ENCODE measurements around the gene ZNF765. TPM values are rescaled to one million over a fixed set of nuclear protein-coding genes. Genes with fewer than 3 reads are reported as not detected.
"Not testable (repeated sequence)": the region's sequence is repeated elsewhere in the genome, so short reads cannot be mapped to it uniquely, and the experiment has no call there.

ZNF765 gene
- 16.7 TPM for total RNA-seq

DNA sequence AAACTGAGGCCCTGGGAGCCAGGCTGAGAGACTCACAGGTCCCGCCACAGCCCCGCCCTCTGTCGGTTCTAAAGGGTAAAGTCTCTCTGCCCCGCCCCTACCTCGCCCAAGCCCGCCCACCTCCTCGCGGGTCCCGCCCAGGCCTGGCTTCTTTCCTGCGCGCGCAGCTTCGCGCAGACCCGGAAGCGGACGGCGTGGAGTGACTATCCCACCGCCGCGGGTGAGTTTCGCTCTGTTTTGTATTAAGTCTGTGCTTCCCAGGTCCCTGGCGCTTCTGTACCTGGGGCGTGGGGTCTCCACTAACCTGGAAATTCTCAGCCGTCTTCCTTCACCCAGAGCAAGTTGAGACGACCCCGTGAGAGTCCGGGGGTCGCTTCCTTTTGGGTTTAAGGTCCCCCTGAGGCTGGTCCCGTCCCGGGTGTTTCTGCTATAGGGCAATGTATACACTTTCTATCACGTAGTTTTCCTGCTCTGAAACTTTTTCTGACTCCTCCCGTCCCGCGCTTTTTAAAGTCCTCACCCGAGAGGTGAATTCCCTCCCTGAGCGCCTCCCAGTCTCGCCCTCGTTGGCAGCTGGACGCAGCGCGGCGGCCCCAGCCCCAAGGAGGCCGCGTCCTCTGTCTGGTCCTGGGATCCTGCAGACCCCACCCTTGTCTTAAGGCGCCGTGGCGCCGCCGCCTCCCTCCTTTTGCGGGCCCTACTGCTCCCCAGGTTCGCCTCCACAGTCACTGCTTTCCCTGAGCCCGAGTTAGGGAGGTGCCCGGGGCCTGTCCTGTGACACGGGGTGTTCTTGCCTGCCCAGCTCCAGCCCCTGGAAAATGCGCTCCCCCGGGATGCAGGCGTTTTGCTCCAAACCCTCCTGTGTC, at the start of gene ZNF765:
Gene ZNF765 (plus strand): TSS at position 176 of the 866 bp plus-strand sequence. CDS start 2,867 bp downstream, outside the sequence.
- H3K4me3 ChIP-seq (ENCODE audit: low read length), result peak within 1 kb of the TSS; percentile 94
- H3K4me1 ChIP-seq (ENCODE audit: insufficient read depth, low read length), result peaks cover 19% of the 10 kb centered on the region
- H3K27me3 ChIP-seq (ENCODE audit: insufficient read depth, low read length), result no peaks in the 10 kb centered on the region
- H3K9me3 ChIP-seq (ENCODE audit: low read depth, low read length), result no peaks in the 10 kb centered on the region

GRCh38 chr19:53355739-53356138, 39.2 kb upstream of the ZNF765 start:
- H3K4me3 ChIP-seq (ENCODE audit: low read length), result no peak overlapping the region
- no peaks in the 10 kb centered on the region for H3K4me1 ChIP-seq (ENCODE audit: insufficient read depth, low read length)
- peaks cover 69% of the 10 kb centered on the region for H3K9me3 ChIP-seq (ENCODE audit: low read depth, low read length)
- no peaks in the 10 kb centered on the region for H3K27me3 ChIP-seq (ENCODE audit: insufficient read depth, low read length)

GRCh38 chr19:53357821-53358581, 36.9 kb upstream of the ZNF765 start:
- H3K4me1 ChIP-seq (ENCODE audit: insufficient read depth, low read length), result no peaks in the 10 kb centered on the region
- H3K9me3 ChIP-seq (ENCODE audit: low read depth, low read length), result peaks cover 46% of the 10 kb centered on the region
- H3K4me3 ChIP-seq (ENCODE audit: low read length), result no peak overlapping the region
- H3K27me3 ChIP-seq (ENCODE audit: insufficient read depth, low read length), result no peaks in the 10 kb centered on the region

DNA sequence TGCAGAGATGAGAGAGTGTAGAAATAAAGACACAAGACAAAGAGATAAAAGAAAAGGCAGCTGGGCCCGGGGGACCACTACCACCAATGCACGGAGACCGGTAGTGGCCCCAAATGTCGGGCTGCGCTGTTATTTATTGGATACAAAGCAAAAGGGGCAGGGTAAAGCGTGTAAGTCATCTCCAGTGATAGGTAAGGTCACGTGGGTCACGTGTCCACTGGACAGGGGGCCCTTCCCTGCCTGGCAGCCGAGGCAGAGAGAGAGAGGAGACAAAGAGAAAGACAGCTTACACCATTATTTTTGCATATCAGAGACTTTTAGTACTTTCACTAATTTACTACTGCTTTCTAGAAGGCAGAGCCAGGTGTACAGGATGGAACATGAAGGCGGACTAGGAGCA, 34.9 kb upstream of the ZNF765 start:
- H3K4me3 ChIP-seq (ENCODE audit: low read length); H3K27me3 ChIP-seq (ENCODE audit: insufficient read depth, low read length); H3K4me1 ChIP-seq (ENCODE audit: insufficient read depth, low read length): not testable (repeated sequence)
- peaks cover 26% of the 10 kb centered on the region for H3K9me3 ChIP-seq (ENCODE audit: low read depth, low read length)

DNA sequence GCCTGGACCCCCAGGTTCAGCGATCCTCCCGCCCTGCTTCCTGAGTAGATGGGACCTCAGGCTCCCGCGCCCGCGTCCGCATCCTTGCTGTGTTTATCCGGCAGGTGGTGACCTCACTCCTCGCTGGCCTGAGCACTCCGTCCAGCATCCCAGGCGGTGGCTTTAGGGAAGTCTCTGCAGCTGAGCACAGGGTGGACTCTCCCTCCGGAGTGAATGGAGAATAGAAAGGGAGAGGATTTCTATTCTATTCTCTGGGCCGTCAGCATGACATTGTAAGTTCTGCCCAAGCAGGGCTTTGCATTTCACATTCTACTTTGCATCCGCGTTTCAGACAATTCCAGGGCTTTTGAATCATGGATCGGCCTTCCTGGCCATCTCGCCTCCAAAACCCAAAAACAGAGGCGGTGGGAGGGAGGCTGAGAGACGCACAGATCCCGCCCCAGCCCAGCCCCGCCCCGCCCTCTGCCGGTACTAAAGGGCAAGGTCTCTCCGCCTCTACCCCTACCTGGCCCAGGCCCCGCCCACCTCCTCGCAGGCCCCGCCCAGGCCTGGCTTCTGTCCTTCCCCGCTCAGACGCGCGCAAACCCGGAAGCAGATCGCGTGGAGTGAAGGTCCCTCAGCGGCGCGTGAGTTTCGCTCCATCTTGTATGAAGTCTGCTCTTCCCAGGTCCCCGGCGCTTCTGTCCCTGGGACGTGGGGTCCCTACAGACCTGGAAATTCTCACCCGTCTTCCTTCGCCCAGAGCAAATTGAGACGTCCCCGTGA, 29.6 kb upstream of the ZNF765 start, which contains the start of gene ZNF525:
Gene ZNF525 (plus strand): TSS at position 572 of the 765 bp plus-strand sequence. CDS start 6,577 bp downstream, outside the sequence.
- Histone ChIP-seq H3K27me3 (ENCODE audit: insufficient read depth, low read length) (no peaks in the 10 kb centered on the region), H3K4me1 (ENCODE audit: insufficient read depth, low read length) (peaks cover 17% of the 10 kb centered on the region), H3K4me3 (ENCODE audit: low read length) (peak within 1 kb of the TSS; percentile 81), H3K9me3 (ENCODE audit: low read depth, low read length) (no peaks in the 10 kb centered on the region)

DNA sequence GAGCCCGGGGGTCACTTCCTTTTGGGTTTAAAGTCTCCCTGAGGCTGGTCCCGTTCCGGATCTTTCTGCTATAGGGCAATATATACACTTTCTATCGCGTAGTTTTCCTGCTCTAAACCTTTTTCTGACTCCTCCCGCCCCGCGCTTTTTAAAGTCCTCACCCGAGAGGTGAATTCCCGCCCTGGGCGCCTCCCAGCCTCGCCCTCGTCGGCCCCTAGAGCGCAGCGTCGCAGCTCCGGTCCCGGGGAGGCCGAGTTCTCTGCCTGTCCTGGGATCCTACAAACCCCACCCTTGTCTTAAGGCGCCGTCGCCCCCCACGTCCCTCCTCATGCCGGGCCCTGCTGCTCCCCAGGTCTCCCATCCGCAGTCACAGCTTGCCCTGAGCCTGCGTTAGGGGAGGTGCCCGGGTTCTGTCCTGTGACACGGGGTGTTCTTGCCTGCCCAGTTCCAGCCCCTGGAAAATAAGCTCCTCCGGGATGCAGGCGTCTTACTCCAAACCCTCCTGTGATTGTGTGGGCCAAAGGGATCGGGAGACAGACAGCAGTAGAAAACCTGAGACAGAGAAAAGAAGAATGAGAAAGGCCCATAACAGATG, 29.0 kb upstream of the ZNF765 start:
- Histone ChIP-seq H3K27me3 (ENCODE audit: insufficient read depth, low read length) (no peaks in the 10 kb centered on the region), H3K4me1 (ENCODE audit: insufficient read depth, low read length) (peaks cover 17% of the 10 kb centered on the region), H3K4me3 (ENCODE audit: low read length) (peak overlapping the region; percentile 81), H3K9me3 (ENCODE audit: low read depth, low read length) (no peaks in the 10 kb centered on the region)

DNA sequence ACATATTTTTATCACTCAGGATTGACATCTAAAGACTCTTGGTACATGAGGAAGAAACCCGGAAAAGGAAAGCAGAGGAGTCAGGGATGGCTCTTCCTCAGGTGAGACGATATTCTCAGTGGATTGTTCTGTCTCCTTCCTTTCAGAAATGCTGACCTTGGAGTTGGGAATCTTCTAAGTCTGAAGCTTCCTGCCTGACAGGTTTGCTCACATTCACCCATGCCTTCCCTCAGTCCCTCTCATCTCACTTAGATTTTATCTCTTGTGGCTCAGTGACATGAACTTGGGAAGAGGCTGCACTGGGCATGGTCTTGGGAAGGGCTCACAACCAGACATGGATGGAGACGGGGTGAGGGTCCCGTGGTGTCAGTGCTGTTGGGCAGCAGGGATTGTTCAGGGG, 22.8 kb upstream of the ZNF765 start:
- Histone ChIP-seq H3K4me1 (ENCODE audit: insufficient read depth, low read length) (no peaks in the 10 kb centered on the region), H3K9me3 (ENCODE audit: low read depth, low read length) (no peaks in the 10 kb centered on the region)

DNA sequence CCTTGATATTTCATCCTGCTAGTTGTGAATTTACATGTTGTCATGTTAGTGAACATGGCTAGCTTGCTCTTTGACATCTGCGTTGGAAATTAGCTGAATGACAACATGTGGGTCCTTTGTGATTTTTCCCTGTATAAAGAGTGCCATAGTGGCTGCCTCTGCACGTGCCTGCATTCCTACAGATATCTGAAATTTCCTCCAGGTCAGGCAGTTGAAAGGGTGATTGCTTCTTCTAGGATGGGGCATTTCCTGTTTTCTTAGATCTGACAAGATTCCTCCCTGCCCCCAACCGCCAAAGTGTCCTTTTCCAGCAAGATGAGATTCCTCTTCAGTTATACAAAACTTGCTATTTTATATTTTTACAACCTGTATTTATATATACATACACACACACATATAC, 20.7 kb upstream of the ZNF765 start:
- H3K9me3 ChIP-seq (ENCODE audit: low read depth, low read length), result peaks cover 10% of the 10 kb centered on the region
- H3K4me1 ChIP-seq (ENCODE audit: insufficient read depth, low read length), result no peaks in the 10 kb centered on the region
- H3K27me3 ChIP-seq (ENCODE audit: insufficient read depth, low read length), result no peaks in the 10 kb centered on the region
- no peak overlapping the region for H3K4me3 ChIP-seq (ENCODE audit: low read length)

More for the DNA sequence above, 22.8 kb upstream of the ZNF765 start:
- H3K27me3 ChIP-seq (ENCODE audit: insufficient read depth, low read length), result no peaks in the 10 kb centered on the region
- no peak overlapping the region for H3K4me3 ChIP-seq (ENCODE audit: low read length)

DNA sequence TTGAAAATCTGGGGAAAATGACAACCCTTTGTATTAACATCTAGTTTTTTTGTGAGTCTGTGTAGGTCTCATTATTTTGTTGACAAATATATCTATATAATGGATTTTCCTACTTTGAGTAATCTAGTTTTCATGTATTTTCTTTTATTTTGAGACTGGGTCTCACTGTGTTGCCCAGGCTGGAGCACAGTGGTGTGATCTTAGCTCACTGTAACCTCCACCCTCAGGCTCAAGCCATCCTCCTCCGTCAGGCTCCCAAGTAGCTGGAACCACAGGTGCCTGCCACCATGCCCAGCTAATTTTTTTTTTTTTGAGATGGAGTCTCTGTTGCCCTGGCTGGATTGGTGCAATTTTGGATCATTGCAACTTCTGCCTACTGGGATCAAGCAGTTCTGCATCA, 20.2 kb upstream of the ZNF765 start:
- no peaks in the 10 kb centered on the region for H3K4me1 ChIP-seq (ENCODE audit: insufficient read depth, low read length)
- H3K27me3 ChIP-seq (ENCODE audit: insufficient read depth, low read length), result no peaks in the 10 kb centered on the region
- H3K9me3 ChIP-seq (ENCODE audit: low read depth, low read length), result peaks cover 14% of the 10 kb centered on the region
- no peak overlapping the region for H3K4me3 ChIP-seq (ENCODE audit: low read length)

DNA sequence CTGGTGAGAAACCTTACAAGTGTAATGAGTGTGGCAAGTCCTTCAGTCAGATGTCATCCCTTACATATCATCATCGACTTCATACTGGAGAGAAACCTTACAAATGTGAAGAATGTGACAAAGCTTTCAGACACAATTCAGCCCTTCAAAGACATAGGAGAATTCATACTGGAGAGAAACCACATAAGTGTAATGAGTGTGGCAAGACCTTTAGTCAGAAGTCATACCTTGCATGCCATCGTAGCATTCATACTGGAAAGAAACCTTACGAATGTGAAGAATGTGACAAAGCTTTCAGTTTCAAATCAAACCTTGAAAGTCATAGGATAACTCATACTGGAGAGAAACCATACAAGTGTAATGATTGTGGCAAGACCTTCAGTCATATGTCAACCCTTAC, 13.6 kb upstream of the ZNF765 start:
- Histone ChIP-seq H3K4me1 (ENCODE audit: insufficient read depth, low read length) (no peaks in the 10 kb centered on the region), H3K27me3 (ENCODE audit: insufficient read depth, low read length) (no peaks in the 10 kb centered on the region), H3K4me3 (ENCODE audit: low read length) (no peak overlapping the region), H3K9me3 (ENCODE audit: low read depth, low read length) (peaks cover 79% of the 10 kb centered on the region)

- Histone ChIP-seq H3K4me1 (ENCODE audit: insufficient read depth, low read length) (no peaks in the 10 kb centered on the region), H3K9me3 (ENCODE audit: low read depth, low read length) (peaks cover 45% of the 10 kb centered on the region), H3K27me3 (ENCODE audit: insufficient read depth, low read length) (no peaks in the 10 kb centered on the region), H3K4me3 (ENCODE audit: low read length) (no peak overlapping the region)
Measured at GRCh38 chr19:53388168-53388567, 6.8 kb upstream of the ZNF765 start.

DNA sequence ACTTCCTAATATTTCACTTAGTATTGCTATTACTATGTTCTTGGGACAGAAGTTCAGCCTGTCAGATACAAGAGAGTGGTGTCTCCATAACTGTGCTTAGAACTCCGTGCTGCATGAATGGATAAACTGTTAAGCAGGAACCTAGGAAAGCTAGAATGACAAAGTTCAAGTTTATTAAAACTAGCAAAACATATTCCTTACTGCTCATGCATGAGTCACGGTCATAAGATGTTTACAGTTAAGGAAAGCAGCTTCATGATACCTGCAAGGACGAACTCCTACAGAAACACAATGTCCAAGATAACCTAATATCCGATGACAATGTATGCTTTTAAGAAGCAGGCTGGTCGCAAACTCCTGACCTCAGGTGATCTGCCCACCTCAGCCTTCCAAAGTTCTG, 6.0 kb upstream of the ZNF765 start:
- Histone ChIP-seq H3K4me1 (ENCODE audit: insufficient read depth, low read length) (no peaks in the 10 kb centered on the region), H3K27me3 (ENCODE audit: insufficient read depth, low read length) (no peaks in the 10 kb centered on the region), H3K9me3 (ENCODE audit: low read depth, low read length) (peaks cover 38% of the 10 kb centered on the region), H3K4me3 (ENCODE audit: low read length) (no peak overlapping the region)

- peaks cover 31% of the 10 kb centered on the region for H3K9me3 ChIP-seq (ENCODE audit: low read depth, low read length)
- no peak overlapping the region for H3K4me3 ChIP-seq (ENCODE audit: low read length)
- peaks cover 7% of the 10 kb centered on the region for H3K4me1 ChIP-seq (ENCODE audit: insufficient read depth, low read length)
- no peaks in the 10 kb centered on the region for H3K27me3 ChIP-seq (ENCODE audit: insufficient read depth, low read length)
Measured at GRCh38 chr19:53389571-53389970, 5.4 kb upstream of the ZNF765 start.

DNA sequence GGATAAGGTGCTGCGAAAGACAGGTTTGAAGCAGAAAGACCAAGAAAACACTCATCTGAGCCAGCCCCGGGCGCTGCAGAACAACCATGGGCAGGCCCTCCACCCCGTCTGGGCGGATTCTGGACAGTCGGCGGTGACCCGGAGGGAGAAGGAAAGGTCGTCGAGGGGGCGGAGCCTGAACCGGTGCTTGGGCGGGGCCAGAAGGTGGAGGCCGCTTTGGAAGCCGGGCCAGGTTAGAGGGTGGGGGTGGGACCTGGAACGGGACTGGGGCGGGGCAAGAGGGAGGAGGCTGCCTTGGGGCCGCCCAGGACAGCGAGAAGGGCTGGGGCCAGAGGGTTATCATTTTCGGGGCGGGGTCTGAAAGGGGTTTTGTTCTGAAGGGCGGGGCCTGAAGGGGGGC, 5.0 kb upstream of the ZNF765 start:
- Histone ChIP-seq H3K4me3 (ENCODE audit: low read length) (no peak overlapping the region), H3K4me1 (ENCODE audit: insufficient read depth, low read length) (peaks cover 8% of the 10 kb centered on the region), H3K9me3 (ENCODE audit: low read depth, low read length) (peaks cover 27% of the 10 kb centered on the region), H3K27me3 (ENCODE audit: insufficient read depth, low read length) (no peaks in the 10 kb centered on the region)

All from mononuclear cell (primary cell).